Stimulated activated CD8-positive, alpha-beta memory T cell treated with anti-CD3 and anti-CD28 coated beads, Interleukin-12 subunit alpha, Interleukin-12 subunit beta, amount 100 ng/mL, for 1 hour (primary cell): Measurements from ENCODE around the gene HDAC11.
A peak's percentile ranks its signal among the peaks of the same experiment; 100 is the strongest.
"Not testable (repeated sequence)": the region's sequence is repeated elsewhere in the genome, so short reads cannot be mapped to it uniquely, and the experiment has no call there.

Experiments used
- DNase-seq: peaks from one replicate; pipeline ENCODE4 v3.0.0-alpha.2; 2020; ENCODE audit warnings: low read depth

Gene HDAC11

GRCh38 chr3:13479582-13480339 is at the start of gene HDAC11:
TSS of gene HDAC11 (plus strand) at chr3:13480306. CDS start at chr3:13480348, 42 bp downstream.
- peak; percentile 96 for DNase-seq

- DNase-seq: not testable (repeated sequence)
These were observed 49.7 kb upstream of the HDAC11 start for GRCh38 chr3:13430411-13430875.

- no peak for DNase-seq
These were observed 48.0 kb upstream of the HDAC11 start for GRCh38 chr3:13432093-13432492.

DNA sequence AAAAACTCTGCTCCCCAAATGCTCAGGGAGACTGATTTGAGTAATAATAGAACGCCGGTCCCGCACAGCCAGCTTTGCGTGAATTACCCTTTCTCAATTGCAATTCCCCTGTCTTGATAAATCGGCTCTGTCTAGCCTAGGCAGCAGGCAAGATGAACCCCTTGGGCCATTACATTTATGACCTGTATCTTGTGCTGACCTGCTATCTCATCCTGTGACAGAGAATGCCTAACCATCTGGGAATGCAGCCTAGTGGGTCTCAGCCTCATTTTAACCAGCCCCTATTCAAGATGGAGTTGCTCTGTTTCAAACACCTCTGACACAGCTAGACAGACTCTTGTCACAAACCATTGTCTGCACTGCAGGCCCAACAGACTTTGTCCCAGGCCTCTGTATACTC is 46.2 kb upstream of the HDAC11 start:
- DNase-seq: no peak

DNA sequence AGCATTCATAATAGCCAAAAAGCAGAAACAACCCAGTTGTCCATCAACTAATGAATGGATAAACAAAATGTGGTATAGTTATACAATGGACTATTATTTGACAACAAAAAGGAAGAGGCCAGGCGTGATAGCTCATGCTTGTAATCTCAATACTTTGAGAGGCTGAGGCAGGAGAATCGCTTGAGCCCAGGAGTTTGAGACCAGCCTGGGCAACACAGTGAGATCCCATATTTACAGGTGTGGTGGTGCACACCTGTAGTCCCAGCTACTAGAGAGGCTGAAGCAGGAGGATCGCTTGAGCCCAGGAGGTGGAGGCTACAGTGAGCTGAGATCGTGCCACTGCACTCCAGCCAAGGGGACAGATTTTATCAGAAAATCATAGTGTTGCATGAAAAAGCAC is 43.9 kb upstream of the HDAC11 start:
- not testable (repeated sequence) for DNase-seq

DNA sequence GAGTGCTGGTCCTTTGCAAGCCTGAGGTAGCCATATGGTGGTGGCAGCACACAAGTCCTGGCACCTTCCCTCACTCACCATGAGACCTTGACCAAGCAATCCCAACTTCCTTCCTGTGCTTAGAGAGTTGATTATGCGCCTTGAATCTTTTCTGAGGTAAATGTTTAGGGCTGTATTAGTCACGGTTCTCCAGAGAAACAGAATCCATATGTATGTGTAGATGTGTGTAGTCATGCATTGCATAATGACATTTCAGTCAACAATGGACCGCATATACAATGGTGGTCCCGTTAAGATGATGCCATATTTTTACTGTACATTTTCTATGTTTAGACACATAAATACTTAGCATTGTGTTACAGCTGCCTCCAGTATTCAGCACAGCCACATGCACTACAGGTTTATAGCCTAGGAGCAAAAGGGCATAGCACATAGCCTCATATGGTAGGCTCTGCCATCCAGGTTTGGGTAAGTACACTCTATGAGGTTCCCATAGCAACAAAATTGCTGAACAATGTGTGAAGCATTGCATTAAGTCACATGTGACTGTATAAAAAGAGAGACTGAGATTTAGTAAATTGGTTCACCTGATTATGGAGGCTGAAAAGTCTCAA is 39.8 kb upstream of the HDAC11 start:
- no peak for DNase-seq

DNA sequence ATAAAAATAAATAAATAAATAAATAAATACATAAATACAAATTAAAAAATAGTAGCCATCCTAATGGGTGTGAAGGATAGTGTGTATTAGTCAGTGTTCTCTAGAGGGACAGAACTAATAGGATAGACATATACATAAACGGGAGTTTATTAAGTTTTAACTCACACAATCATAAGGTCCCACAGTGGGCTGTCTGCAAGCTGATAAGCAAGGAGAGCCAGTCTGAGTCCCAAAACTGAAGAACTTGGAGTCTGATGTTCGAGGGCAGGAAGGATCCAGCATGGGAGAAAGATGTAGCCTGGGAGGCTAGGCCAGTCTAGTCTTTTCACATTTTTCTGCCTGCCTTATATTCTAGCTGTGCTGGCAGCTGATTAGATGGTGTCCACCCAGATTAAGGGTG is 37.2 kb upstream of the HDAC11 start:
- not testable (repeated sequence) for DNase-seq

DNA sequence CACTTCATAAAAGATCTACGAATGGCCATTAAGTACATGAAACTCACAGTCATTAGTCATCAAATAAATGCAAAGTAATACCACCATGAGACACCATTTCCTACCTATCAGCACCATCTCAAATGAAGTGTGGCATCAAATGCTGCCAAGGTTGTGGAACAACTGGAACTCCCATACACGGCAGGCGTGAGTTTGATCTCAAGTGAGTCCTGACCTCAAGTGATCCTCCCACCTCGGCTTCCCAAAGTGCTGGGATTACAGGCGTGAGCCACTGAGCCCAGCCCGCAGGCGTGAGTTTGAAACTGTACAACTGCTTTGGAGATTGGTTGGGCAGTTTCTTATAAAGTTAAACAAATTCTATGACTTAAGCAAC is 28.8 kb upstream of the HDAC11 start:
- DNase-seq: peak; percentile 15

DNA sequence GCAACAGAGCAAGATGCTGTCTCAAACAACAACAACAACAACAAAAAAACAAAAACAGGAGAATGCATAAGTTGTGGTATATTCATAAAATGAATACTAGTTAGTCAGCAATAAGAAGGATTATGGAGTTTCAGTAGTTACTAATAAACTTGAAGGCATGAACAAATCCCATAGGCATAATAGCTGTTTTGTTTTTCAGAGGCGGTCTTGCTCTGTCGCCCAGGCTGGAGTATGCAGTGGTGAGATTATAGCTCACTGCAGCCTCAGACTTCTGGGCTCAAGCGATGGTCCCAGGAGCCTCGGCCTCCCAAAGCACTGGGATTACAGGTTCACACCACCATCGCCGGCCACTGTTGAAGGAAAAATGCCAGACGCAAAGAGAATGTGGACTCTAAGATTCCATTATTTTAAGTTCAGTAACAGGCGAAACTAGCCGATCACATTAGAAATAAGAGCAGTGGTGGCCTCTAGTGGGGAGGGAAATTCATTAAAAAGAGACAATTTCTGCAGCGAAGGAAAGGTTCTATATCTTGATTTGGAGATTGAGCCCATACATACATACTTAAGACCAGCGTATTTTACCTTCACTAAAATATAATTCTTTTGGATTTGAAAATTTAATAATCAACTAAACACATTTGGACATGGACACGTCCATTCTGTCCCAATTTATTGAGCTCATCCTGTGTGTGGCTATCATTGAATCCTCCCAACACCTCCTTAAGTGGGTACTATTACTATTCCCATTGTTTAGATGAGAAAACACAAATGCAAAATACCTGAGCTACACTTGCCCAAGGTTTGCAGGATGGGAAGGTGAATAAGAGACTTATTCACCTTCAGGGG is 27.4 kb upstream of the HDAC11 start:
- DNase-seq: peak; percentile 33

GRCh38 chr3:13455644-13456043 is 24.5 kb upstream of the HDAC11 start:
- no peak for DNase-seq

DNA sequence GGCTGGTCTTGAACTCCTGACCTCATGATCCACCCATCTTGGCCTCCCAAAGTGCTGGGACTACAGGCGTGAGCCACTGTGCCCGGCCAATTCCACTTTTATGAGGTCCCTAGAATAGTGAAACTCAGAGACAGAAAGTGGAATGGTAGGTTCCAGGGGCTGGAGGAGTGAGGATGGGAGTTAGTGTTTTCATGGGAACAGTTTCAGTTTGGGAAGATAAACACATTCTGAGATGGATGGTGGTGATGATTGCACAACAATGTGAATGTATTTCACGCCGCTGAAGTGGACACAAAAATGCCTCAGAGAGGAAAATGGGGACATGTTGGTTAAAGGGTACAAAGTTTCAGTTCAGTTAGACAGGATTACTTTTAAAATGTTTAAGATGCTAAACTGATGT is 22.5 kb upstream of the HDAC11 start:
- no peak for DNase-seq

DNA sequence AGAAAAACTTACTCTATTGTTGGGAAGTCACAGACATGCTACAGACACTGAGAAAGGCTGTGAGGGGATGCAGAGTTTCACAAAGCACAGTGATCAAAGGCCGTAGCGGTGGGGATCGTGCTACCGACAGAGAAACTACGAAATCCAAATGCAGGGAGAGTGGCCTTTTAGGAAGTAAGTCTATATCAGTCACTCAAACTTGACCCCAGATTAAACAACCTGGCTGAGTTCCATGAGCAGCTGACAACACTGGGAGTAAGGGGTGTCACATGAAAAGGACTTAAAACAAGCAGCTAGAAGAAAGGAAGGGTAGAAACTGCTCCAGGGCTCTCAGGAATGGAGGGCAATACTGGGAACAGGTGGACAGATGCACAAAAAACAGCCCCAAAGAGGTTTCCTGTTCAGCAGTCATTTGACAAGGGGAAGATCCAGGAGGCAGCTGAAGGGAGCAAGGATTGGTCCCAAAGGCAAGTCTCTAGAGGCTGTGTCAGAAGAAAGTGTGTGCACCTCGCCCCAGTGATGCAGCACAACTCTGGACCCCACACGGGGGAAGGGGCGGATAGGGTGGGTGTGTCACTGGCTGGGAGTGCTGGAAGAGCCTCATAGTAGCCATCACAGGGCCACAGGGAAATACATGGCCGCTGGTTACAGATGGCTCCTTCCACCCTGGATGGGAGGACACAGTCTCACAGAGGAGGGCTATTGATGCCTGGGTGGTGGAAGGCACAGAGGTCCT is 20.3 kb upstream of the HDAC11 start:
- no peak for DNase-seq

DNA sequence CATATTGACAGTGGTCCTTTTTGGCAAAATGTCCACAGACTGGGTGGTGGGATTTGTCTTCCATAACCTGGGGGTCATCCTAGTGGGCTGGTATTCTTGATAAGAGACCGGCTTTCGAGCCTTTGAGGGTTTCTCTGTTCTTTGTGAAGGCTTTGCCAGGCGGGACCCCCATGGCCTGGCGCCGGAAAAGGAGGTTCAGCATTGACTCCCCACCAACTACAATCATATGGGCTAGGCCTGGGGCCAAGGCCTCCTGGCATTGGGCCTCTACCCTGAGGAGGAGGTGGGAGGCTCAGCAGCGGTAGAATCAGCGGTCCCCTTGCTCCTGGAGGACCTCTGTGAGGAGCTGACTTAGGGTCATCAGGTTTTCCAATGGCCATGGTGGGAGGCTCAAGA is 19.8 kb upstream of the HDAC11 start:
- DNase-seq: no peak

DNA sequence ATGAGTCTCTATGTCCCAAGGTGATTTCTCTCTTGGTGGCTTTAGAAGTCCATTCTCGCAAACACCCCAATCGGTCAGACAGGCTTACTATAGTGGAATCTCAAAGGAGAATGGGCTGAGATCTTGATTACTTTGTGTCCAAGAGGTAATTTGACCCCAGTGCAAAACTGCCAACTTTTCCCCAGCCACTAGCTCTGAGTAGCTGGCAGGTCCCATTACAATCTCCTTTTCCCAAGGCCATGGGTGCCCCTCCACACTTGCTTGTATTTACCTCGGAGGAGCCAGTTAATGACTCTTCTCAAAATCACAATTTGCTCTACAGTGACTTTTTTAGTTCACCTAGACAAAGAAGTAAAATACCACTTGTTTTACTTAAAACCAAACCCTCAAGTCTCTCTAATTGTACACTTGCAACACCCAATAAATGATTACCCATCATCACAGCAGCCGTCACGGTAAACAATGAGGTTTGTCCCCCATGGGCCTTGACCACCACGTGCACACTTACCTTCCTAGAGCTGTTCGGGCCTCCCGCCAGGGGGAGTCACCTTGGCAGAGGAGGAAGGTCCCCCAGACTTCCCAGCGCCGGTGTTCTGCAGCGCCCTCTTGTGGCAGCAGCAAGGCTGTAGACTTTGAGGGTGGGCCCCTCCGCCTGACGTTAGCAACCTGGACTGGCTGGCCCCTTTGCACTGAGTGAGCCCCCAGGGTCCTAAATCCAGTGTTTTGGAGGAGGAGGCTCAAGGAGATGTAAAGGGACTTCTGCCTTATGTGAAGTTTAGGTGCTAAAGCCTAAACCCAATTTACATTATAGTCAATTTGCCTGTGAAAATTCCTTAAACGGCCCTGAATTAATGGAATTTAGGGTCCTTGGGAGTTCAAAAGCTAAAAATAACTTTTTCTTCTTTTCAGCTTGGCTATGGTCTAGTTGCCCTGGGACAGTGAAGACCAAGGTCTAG is 18.7 kb upstream of the HDAC11 start:
- peak; percentile 49 for DNase-seq

- DNase-seq: no peak
These were observed 17.9 kb upstream of the HDAC11 start for GRCh38 chr3:13462125-13462629.

DNA sequence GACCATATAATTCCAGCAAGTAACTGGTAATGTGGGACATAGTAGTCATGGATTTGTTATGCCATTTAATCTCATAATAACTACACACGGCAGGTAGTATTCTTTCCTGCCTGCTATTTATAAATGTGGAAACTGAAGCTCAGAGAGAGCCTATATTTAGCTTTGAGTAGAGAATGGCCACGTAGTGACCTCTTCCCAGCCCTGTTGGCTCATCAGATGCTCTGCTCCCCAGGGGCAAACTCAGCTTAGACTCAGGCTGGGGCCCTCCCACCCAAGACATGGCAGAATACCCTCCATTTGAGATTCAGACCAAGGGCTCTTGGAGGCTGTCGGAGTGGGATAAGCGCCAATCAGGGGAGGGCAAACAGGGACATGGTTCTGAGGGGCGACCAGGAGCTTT is 17.3 kb upstream of the HDAC11 start:
- DNase-seq: no peak

DNA sequence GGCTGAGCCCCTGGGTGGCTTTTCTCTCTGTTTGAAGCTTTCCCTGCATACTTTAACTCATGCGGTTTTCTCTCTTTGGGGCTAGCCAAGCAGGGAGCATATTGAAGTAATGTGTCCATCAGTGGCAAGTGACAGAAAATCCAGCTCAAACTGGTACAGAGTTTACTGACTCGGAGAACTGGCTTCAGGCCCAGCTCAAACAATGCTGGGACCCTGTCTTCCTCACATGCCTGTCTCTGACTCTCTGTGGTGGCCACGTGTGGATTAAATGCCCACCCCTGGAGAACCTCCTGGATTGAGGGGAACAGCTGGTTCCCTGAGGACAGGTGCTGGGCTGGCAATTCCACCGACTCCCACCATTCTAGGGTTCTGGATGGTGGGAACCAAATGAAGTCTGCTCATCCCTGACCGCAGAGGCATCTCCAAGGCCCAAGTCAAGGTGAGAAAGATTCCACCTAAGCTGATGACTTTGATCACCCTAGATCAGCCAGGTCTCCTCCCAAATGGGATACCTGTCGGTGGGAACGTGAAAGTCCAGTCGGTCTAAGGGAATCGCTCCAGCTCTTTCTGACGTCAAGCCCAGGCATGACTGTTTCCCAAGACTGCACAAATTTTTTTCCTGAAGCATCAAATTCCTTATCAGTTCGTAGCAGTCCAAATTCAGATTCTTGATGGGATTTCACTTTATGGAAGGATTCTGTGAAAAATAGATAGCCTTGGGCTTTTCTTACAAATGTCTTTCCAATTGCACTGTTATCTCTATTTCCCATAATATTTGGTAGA is 16.3 kb upstream of the HDAC11 start:
- DNase-seq: no peak

- DNase-seq: no peak
These were observed 14.8 kb upstream of the HDAC11 start for GRCh38 chr3:13465236-13465873.

DNA sequence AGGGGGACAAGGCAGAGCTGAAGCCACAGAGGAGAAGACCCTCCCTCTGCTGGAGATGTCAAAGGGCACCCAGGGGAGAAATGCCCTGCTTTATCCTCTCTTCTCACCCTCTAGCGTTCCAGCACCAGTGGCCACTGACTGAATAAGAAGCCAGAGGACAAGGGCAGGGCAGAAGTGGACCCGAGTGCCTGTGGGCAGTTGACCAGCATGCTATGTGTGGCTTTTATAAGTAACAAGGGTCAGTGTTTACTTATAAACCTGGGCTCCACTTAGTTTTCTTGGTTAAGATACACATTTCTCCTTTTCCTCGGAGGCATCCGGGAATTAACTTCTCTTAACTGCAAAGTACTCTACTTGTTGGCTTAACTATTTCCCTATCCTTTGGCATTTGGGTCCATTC is 13.3 kb upstream of the HDAC11 start:
- DNase-seq: no peak
